AG09309 (cell line): ENCODE data around the gene TRIM17.
A peak's percentile ranks its signal among the peaks of the same experiment; 100 is the strongest.

Experiments used
- DNase-seq: peaks from one replicate; pipeline ENCODE4 v3.0.0-alpha.2; 2010; ENCODE audit warnings: low read depth
- H3K4me3 ChIP-seq: 2 replicates; pipeline ENCODE4 v1.5.1; 2011; ENCODE audit warnings: mild to moderate bottlenecking, low read depth, low read length, moderate library complexity; ENCODE audit not compliant: control insufficient read depth
- TF ChIP-seq, protein P1 (sequence below): IDR thresholded peaks from 2 replicates; pipeline ENCODE4 v1.5.1; 2011; ENCODE audit warnings: mild to moderate bottlenecking, low read depth, low read length, inconsistent platforms; ENCODE audit not compliant: insufficient read depth, control insufficient read depth; ENCODE audit errors: missing control alignments

The TRIM17 gene

DNA sequence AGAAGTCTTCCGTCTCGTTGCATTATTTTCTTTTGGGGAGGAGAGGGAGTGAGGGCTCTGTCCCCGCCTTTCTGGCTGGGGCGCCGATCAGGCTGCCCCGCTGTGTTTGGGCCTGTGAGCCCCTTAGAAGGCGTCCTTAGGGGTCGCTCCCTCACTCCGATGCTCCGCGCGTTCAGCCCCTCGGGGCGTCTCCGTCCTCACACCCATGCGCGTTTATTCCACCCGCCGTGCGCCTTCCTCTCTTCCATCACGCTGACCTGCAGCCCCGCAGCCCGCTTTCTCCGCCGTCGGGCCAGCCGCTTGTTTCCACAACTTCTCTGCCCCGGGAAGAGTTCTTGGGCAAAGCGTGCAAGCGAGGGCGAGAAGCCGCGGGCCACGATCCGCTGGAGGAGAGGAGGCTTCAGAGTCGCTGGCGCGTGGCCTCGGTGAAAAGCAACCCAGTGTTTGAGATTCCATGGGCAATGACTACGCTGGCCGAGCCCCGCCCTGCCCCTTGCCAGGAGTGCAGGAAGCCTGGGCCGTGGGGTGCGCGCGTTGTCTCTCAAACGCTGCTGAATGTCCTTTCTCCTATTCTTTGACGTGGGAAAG, 37.7 kb downstream of the TRIM17 start:
- TF ChIP-seq, protein P1, sequence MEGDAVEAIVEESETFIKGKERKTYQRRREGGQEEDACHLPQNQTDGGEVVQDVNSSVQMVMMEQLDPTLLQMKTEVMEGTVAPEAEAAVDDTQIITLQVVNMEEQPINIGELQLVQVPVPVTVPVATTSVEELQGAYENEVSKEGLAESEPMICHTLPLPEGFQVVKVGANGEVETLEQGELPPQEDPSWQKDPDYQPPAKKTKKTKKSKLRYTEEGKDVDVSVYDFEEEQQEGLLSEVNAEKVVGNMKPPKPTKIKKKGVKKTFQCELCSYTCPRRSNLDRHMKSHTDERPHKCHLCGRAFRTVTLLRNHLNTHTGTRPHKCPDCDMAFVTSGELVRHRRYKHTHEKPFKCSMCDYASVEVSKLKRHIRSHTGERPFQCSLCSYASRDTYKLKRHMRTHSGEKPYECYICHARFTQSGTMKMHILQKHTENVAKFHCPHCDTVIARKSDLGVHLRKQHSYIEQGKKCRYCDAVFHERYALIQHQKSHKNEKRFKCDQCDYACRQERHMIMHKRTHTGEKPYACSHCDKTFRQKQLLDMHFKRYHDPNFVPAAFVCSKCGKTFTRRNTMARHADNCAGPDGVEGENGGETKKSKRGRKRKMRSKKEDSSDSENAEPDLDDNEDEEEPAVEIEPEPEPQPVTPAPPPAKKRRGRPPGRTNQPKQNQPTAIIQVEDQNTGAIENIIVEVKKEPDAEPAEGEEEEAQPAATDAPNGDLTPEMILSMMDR: no peak
- H3K4me3 ChIP-seq: peak overlapping the region; percentile 41

DNA sequence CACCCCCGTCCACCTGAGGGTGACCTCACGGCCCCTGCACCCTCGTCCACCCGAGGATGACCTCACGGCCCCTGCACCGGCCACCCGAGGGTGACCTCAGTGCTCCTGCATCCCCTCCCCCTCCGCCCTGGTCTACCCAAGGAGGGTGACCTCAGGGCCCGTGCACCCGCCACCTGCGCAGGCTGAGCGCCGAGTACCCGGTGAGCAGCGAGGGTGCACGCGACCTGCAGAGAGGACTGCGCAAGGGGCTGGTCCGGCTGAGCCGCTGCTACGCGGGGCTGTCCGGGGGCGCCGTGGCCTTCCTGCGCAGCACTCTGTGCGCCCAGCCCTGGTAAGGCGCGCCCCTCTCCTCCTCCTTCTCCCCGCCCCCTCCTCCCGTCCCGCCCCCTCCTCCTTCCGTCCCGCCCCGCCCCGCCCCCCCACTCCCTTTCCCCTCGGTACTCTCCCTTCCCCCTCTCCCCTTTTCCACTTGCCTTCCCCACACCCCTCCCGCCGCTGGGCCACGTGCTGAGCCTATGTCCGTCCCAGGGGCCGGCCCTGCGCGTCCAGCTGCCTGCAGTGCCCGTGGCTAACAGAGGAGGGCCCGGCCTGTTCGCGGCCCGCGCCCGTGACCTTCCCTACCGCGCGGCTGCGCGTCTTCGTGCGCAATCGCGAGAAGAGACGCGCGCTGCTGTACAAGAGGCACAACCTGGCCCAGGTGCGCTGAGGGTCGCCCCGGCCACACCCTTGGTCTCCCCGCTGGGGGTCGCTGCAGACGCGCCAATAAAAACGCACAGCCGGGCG, 38.4 kb downstream of the TRIM17 start:
- DNase-seq: peak; percentile 7
- peak overlapping the region; percentile 41 for H3K4me3 ChIP-seq

More for the DNA sequence above, 37.7 kb downstream of the TRIM17 start:
- DNase-seq: no peak

DNA sequence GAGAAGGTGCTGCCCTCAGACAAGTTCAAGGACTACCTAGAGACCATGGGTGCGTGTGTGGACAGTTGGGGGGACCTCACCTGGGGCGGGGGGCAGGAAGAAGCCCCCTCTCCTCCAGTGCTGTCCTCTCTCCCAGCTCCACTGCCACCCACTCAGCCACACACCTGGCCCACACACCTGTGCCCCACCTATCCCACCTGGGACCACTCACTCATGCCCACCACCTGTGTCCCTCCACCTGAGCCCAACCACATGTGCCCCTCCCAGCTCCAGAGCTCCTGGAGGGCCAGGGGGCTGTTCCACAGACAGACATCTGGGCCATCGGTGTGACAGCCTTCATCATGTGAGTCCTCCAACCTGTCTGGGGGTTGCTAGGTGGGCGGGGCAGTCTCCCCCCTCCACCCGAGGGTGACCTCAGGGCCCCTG, 39.0 kb downstream of the TRIM17 start:
- no peak for DNase-seq
- TF ChIP-seq, protein P1: no peak
- no peak overlapping the region for H3K4me3 ChIP-seq

More for the DNA sequence above, 38.4 kb downstream of the TRIM17 start:
- TF ChIP-seq, protein P1: peak; percentile 54

DNA sequence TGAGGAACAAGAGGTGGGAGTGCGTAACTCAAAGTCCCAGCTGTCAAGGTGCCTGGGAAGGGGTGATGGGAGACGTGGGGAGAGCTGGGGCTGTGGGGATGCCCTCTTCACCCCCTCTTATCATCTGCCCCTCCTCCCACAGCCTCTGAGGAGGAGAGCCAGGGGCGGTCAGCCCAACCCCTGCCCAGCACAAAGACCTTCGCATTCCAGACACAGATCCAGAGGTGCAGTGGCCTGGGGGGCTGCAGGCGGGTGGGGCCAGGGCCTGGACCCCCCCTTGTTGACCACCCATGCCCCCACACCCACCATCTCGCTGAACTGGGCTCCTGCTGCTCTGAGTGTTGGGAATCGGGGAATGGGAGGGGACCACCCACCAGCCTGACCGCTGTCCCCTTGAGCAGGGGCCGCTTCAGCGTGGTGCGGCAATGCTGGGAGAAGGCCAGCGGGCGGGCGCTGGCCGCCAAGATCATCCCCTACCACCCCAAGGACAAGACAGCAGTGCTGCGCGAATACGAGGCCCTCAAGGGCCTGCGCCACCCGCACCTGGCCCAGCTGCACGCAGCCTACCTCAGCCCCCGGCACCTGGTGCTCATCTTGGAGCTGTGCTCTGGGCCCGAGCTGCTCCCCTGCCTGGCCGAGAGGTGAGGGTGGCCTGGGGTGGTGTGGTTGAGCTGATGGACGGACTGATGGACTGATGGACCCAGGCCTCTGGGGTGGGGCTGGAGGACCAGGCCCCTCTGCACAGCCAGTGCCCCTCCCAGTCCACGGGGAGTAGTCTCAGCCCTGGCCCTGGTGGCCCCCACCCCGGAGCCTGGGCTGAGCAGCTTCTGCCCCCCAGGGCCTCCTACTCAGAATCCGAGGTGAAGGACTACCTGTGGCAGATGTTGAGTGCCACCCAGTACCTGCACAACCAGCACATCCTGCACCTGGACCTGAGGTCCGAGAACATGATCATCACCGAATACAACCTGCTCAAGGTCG, 39.7 kb downstream of the TRIM17 start:
- TF ChIP-seq, protein P1: no peak
- DNase-seq: no peak
- H3K4me3 ChIP-seq: no peak overlapping the region

DNA sequence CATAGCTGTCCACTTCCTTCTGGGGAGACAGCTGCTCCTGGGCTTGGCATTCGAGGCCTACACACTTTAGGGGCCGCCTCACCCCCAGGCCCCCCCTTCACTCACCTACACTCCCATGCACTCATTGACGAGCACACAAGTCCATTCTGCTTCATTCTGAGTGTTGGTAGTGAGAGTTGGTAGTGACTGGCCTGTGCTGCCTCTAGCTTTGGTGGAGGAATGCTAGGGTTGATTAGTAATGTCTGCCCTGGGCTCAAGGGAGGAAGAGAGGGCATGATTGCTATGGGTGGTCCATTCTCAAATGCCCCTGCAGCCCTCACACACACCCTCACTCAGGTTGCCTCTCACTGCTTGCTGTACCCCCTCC, 40.4 kb downstream of the TRIM17 start:
- TF ChIP-seq, protein P1: no peak
- H3K4me3 ChIP-seq: no peak overlapping the region
- no peak for DNase-seq

DNA sequence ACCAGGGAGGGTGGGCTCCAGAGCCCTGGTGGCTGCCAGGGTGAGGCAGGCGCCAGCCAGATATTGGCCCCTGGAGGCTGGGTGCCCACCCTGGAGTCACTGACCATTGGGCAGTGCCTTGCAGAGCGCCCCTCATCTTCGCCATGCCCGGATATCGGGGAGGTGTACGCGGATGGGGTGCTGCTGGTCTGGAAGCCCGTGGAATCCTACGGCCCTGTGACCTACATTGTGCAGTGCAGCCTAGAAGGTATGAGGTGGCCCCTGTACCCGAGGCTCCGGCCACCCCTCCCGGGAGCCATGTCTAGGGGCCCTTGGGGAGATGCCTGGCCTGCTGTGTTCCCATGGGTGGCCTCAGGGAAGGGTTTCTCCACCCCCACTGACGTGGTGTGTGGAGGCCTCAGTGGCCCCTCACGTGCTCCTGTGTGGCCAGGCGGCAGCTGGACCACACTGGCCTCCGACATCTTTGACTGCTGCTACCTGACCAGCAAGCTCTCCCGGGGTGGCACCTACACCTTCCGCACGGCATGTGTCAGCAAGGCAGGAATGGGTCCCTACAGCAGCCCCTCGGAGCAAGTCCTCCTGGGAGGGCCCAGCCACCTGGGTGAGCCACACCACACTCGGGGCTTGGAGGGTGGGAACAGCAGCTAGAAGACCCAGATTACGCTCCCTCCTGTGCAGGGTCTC, 40.9 kb downstream of the TRIM17 start:
- DNase-seq: no peak
- H3K4me3 ChIP-seq: no peak overlapping the region
- TF ChIP-seq, protein P1: no peak
